HPDE6-E6E7 (cell line): Measurements from ENCODE around the gene IRAG1.
A peak's percentile ranks its signal among the peaks of the same experiment; 100 is the strongest.

Experiments used
- DNase-seq: peaks from one replicate; pipeline ENCODE4 v3.0.0; 2011; ENCODE audit warnings: missing footprints; ENCODE audit errors: extremely low spot score

The IRAG1 gene

GRCh38 chr11:10693509-10694081 is at the start of gene IRAG1:
IRAG1 (minus strand) TSS chr11:10693755; CDS start chr11:10693602, 153 bp downstream.
- DNase-seq = no peak

DNA sequence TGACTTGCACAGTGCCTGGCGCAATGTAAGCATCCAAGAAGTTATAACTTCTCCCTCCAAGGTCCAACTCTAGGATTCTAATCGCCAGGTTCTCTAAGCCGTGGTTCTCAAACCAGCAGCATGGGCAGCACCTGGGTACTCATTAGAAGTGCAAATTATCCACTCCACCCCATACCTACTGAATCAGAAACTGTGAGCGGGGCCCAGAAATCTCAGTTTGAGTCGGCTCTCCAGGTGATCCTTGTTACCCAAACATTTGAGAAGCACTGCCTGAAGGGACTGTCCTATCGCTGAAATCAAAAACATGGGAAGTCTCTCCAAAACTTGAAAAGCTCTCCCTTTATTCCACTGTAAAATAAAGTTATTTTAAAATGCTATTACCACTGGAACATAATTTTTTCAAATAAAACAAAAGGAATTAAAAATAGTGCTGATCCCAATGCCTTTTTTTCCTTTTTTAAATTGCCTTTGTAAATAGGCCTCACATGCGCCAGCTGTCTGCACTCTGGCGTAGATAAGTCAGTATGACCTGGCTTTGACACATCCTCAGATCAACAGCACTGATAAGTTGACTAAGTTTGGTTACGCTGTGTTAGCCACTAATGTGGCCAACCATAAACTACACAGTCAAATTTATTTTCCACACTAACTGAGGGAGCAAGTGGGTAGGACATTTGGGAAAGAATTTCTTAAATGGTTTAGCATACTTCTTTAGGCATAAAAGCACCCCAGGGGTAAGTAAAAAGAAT is 49.1 kb upstream of the IRAG1 start:
- DNase-seq = no peak

- DNase-seq = peak; percentile 80
Observed at GRCh38 chr11:10735481-10736475, 42.2 kb upstream of the IRAG1 start.

- DNase-seq = no peak
Observed at GRCh38 chr11:10731064-10731680, 37.6 kb upstream of the IRAG1 start.

GRCh38 chr11:10730151-10730550 is 36.6 kb upstream of the IRAG1 start:
- no peak for DNase-seq

DNA sequence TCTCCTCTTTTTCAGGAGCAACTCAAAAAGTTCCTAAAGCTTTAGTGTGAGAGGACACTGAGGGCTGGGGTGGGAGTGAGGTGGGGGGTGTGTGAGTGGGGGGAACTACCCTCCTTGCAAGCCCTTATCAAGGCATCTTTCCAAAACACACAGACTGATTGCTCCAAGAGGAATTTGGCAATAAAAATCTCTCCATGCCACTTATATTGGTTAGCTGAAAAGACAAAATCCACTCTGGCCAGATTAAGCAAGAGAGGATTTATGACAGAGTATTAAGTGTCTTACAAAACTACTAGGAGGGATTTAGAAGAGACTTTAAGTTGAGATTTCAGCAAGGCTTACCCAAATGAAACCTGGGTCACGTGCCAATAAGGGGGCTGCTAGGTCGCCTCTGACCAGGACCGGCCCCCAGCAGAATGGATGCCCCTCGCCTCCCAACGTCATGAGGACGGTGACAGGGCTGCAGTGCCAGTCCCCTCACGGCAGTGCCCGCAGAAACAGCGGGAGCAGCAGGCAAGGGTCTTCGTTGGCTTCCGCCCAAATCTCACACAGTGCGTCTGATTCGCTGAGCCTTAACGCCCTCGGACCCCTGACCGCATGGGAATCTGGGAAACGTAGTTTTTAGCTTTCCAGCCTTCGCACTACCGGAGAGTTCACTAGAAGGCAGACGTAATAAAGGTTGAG is 35.4 kb upstream of the IRAG1 start:
- no peak for DNase-seq

GRCh38 chr11:10728154-10728553 is 34.6 kb upstream of the IRAG1 start:
- DNase-seq = no peak

GRCh38 chr11:10727146-10727851 is 33.7 kb upstream of the IRAG1 start:
- DNase-seq = no peak

DNA sequence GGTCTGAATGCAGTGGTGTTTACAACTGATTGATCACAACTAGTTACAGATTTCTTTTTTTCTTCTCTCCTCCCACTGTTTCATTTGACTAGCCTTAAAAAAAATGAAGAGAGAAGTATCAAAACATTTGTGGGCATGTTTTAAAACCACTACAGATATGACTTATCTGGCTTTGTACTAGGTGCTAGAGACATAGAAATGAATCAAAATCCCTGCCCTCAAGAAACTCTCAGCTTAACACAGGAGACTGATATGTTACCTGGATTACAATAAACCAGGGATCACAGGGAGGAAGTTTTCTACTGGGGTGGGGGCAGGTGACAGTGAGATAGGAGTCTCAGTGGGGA is 32.3 kb upstream of the IRAG1 start:
- DNase-seq = no peak

DNA sequence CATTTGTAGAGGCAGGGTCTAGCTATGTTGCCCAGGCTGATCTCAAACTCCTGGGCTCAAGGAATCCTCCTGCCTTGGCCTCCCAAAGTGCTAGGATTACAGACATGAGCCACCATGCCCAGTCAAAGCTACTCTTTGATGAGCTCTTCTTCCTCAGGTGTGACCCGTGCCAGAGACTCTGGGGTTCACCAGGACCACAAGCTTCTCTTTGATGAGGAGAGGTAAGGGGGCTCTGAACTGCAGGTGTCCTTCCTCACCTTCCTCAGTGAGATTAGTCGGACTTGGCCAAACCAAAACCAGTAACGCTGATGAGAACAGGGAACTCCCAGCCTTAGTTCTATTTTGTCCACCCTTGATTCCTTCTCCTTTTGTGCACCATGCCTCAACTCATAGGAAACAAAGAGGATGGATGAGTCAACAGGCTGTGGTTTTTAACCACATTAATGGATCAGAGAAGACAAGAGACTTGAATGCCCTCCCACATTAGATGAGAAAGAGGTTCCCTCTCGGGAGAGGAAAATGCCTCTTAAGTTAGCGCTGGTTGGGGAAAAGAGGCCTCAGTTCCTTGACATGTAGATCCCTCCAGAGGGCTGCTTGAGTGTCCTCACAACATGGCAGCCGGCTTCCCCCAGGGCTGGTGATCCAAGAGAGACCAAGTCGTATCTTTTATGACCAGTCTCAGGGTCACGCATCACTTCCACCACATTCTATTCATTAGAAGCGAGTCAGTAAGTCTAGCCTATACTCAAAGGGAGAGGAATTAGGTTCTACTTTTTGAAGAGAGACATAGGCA is 31.8 kb upstream of the IRAG1 start:
- DNase-seq = peak; percentile 43

- no peak for DNase-seq
Observed at GRCh38 chr11:10722307-10722706, 28.8 kb upstream of the IRAG1 start.

DNA sequence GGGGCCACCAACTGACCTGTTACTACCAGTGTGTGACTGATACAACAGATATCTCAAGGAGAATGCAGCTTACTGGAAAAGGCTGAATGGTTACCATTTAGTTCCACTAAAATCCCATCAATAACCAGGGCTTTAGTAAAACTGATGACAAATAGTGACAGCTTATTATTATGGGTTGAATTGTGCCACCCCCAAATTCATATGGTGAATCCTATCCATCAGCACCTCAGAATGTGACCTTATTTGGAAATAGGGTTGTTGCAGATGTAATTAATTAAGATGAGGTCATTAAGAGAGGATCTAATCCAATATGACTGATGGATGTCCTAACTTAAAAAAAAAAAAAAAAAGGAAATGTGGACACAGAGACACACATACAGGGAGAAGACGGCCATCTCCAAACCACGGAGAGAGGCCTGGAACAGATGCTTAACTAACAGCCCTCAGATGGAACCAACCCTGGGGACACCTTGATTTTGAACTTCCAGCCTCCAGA is 27.4 kb upstream of the IRAG1 start:
- DNase-seq = no peak

GRCh38 chr11:10719616-10720015 is 26.1 kb upstream of the IRAG1 start:
- DNase-seq = no peak

GRCh38 chr11:10716543-10717259 is 23.1 kb upstream of the IRAG1 start:
- no peak for DNase-seq

DNA sequence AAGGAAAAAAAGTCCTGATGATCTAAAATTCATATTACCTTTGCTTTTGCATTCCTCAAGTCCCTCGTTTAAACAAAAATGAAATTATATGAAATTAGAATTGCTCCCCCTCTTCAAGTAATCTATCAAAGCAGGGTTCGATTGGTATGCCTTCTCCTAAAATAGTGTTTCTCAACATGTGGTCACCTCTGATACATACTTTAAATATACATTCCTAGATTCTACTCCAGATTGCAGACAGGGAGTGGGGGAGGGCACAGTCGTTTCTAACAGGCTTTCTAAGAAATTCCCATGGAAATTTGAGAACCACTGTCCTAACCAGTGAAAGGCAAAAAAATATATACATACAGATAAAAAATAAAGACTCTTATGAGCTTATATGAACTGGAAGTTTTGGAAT is 22.6 kb upstream of the IRAG1 start:
- no peak for DNase-seq

DNA sequence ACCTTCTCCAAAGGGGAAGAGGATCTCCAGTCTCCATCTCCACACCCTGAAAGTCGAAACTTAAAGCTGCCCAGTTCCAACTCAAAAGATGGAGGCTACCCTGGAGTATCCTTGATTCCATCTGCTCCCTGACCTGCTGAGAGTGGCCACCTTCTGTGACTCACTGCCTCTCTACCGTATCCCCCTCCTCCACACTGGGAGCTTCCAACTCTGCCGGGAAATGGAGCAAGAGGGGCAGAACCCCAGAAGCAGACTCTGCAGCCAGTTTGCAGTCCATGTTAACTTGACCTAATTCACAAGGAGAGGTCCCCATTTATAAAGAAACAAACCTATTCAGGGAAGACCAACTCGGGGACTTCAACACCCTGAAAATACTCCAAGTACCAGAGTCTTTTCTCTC is 22.0 kb upstream of the IRAG1 start:
- DNase-seq = no peak

DNA sequence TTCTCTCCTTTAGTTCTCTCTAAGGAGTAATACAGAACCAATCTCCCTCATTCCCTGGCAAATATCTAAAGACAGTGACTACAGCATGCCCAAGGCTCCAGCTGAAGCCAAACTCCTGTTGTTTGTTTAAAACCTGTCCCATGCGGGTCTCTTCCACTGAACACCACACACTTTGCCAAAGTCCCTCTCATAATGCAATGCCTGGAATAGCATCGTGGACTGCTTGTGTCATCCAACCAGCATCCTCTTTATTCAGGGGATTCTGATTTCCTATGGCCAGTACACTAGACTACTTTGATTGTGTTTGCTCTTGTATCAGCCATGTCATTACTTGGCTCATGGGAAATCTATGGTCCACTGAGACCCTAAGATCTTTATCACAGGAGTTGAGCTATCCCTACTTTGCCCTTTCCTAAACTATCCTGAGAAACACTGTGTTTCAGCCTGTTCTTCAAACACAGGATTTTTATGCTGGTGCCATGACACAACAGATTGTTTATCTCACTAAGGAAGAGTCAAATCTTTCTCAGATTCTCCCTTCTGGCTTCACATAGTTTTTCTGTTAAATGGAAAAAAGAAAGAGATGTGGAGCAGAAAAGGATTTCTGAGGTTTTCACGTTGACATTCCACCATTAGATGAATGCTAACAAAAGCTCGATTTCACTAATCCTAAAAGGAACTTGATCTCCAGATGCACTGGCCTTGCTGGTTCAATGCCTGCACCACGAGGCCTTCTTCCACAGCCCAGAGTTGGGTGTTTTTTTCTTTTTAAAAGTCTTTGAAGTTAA is 15.9 kb upstream of the IRAG1 start:
- DNase-seq = no peak

GRCh38 chr11:10708131-10708530 is 14.6 kb upstream of the IRAG1 start:
- no peak for DNase-seq
